Measurements from ENCODE around the gene RHOT1.

GRCh38 chr17:32259586-32259985, 117.3 kb downstream of the RHOT1 start:
- TF ChIP-seq POLR2AphosphoS5 (IDR thresholded peaks at IDR 0.05; ENCODE audit: low read depth, low read length) = no peak
- no peak for TF ChIP-seq TAF1 (IDR thresholded peaks at IDR 0.05; ENCODE audit: borderline replicate concordance, insufficient read depth, low read length)

Measured in PFSK-1 (cell line).